DND-41 (cell line): ENCODE data around the gene EGFL6.

Experiments
- ATAC-seq: fragments of 200-7000 bp; cut with Tn5 transposase; 3 replicates; pipeline ENCODE4 v1.9.1; 2021; ENCODE audit warnings: low read depth; ENCODE audit not compliant: insufficient read depth
- DNase-seq: peaks from one replicate; pipeline ENCODE4 v3.0.0-alpha.2; 2020
- H2AFZ ChIP-seq: 2 replicates; pipeline ENCODE4 v1.6.0; 2012; ENCODE audit warnings: low read depth, low read length
- H3K27ac ChIP-seq: 2 replicates; pipeline ENCODE4 v1.5.1; 2012; ENCODE audit warnings: low read length, inconsistent platforms
- H3K27me3 ChIP-seq: fragments of 200-600 bp; sonication (generic); 2 replicates; pipeline ENCODE4 v1.6.0; 2012; ENCODE audit warnings: low read length, mild to moderate bottlenecking, inconsistent platforms; ENCODE audit not compliant: insufficient read depth, poor library complexity
- H3K36me3 ChIP-seq: 2 replicates; pipeline ENCODE4 v1.5.1; 2012; ENCODE audit warnings: low read length, inconsistent platforms; ENCODE audit not compliant: insufficient read depth
- H3K4me1 ChIP-seq: 2 replicates; pipeline ENCODE4 v1.5.1; 2012; ENCODE audit warnings: mild to moderate bottlenecking, low read length; ENCODE audit not compliant: insufficient read depth
- H3K4me2 ChIP-seq: 2 replicates; pipeline ENCODE4 v1.6.0; 2012; ENCODE audit warnings: mild to moderate bottlenecking, moderate library complexity, low read length, inconsistent platforms; ENCODE audit not compliant: insufficient read depth
- H3K4me3 ChIP-seq, 2 experiments: fragments of 200-600 bp in 1 of 2; shearing (Covaris generic) in 1 of 2; 2 replicates each; pipeline ENCODE4 v1.5.1; 2012 to 2016; ENCODE audit warnings: inconsistent platforms in 2 of 2, low read length in 2 of 2, mild to moderate bottlenecking in 2 of 2, low read depth in 1 of 2, moderate library complexity in 1 of 2
- H3K79me2 ChIP-seq: 2 replicates; pipeline ENCODE4 v1.6.0; 2012; ENCODE audit warnings: low read length, inconsistent platforms; ENCODE audit not compliant: insufficient read depth
- H3K9ac ChIP-seq: 2 replicates; pipeline ENCODE4 v1.6.0; 2012; ENCODE audit warnings: low read depth, mild to moderate bottlenecking, inconsistent platforms, low read length, moderate library complexity
- H3K9me3 ChIP-seq: 2 replicates; pipeline ENCODE4 v1.5.1; 2012; ENCODE audit warnings: low read length, moderate library complexity, mild to moderate bottlenecking, inconsistent platforms; ENCODE audit not compliant: insufficient read depth, severe bottlenecking
- H4K20me1 ChIP-seq: 2 replicates; pipeline ENCODE4 v1.6.0; 2012; ENCODE audit warnings: low read length; ENCODE audit not compliant: insufficient read depth
- EZH2 ChIP-seq: IDR thresholded peaks from 3 replicates; pipeline ENCODE4 v1.6.1; 2012; ENCODE audit warnings: borderline replicate concordance, low read depth, mild to moderate bottlenecking, moderate library complexity, low read length, inconsistent platforms; ENCODE audit not compliant: severe bottlenecking
- TF ChIP-seq, protein P1 (sequence below): IDR thresholded peaks from 2 replicates; pipeline ENCODE4 v1.5.1; 2012; ENCODE audit warnings: borderline replicate concordance, low read length, moderate library complexity, mild to moderate bottlenecking; ENCODE audit not compliant: poor library complexity, severe bottlenecking; ENCODE audit errors: extremely low read depth

The EGFL6 gene

DNA sequence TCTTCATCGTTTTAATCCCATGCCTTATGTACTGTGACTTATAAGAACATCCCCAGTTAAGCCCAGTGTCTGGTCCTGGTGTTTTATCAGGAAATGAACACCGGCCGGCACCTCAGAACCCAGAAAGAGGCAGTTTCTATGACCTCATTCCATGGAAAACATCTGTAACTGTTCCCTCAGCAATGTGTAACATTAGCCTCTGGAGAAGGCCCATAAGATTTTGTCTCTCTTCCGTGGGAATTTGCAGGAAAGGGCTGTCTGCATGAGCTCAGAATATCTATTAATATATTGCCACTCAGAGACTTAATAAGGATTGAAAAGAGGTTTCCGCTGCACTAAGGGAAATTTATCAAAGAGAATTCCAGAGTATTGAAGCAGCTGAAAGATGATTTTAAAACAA, 80.4 kb downstream of the EGFL6 start:
- peaks cover 11% of the 10 kb centered on the region for H3K79me2 ChIP-seq
- H2AFZ ChIP-seq, result no peak overlapping the region
- ATAC-seq, result no peak
- TF ChIP-seq EZH2, result no peak
- TF ChIP-seq, protein P1, sequence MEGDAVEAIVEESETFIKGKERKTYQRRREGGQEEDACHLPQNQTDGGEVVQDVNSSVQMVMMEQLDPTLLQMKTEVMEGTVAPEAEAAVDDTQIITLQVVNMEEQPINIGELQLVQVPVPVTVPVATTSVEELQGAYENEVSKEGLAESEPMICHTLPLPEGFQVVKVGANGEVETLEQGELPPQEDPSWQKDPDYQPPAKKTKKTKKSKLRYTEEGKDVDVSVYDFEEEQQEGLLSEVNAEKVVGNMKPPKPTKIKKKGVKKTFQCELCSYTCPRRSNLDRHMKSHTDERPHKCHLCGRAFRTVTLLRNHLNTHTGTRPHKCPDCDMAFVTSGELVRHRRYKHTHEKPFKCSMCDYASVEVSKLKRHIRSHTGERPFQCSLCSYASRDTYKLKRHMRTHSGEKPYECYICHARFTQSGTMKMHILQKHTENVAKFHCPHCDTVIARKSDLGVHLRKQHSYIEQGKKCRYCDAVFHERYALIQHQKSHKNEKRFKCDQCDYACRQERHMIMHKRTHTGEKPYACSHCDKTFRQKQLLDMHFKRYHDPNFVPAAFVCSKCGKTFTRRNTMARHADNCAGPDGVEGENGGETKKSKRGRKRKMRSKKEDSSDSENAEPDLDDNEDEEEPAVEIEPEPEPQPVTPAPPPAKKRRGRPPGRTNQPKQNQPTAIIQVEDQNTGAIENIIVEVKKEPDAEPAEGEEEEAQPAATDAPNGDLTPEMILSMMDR, result no peak
- no peaks in the 10 kb centered on the region for H3K36me3 ChIP-seq
- H3K4me2 ChIP-seq, result no peak overlapping the region
- no peaks in the 10 kb centered on the region for H3K9me3 ChIP-seq
- no peak overlapping the region for H3K27ac ChIP-seq
- H3K9ac ChIP-seq, result no peak overlapping the region
- H3K4me1 ChIP-seq, result peaks cover 18% of the 10 kb centered on the region
- no peak overlapping the region for H3K4me3 ChIP-seq
- H3K27me3 ChIP-seq, result no peaks in the 10 kb centered on the region
- H4K20me1 ChIP-seq, result no peaks in the 10 kb centered on the region
- DNase-seq, result no peak

- Histone ChIP-seq H3K79me2 (peaks cover 15% of the 10 kb centered on the region), H3K36me3 (no peaks in the 10 kb centered on the region), H3K9me3 (no peaks in the 10 kb centered on the region), H4K20me1 (no peaks in the 10 kb centered on the region), H3K4me2 (no peak overlapping the region), H3K27ac (no peak overlapping the region), H3K4me3 (no peak overlapping the region), H3K27me3 (no peaks in the 10 kb centered on the region), H3K9ac (no peak overlapping the region), H3K4me1 (peaks cover 20% of the 10 kb centered on the region), H2AFZ (no peak overlapping the region)
- no peak for TF ChIP-seq EZH2
- TF ChIP-seq, protein P1, result no peak
- ATAC-seq (no peak), DNase-seq (no peak)
Observed at GRCh38 chrX:13650318-13650717, 80.9 kb downstream of the EGFL6 start.

DNA sequence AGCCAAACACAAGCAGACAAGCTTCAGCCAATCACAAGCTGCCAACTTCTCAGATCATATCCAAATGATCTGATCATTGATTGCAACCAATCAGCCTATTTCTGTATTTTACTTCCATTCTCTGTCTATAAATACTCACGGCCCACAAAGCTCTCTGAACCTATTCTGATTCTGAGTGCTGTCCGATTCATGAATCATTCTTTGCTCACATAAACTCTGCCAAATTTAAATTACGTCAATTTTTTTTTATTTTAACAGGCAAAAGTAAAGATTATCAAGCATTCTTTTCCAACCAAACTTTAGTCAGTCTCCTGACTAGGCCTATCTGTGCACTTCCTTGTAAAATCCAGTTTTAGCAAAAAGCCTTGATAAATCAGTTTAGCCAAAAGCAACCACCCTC, 81.7 kb downstream of the EGFL6 start:
- Histone ChIP-seq H2AFZ (no peak overlapping the region), H3K4me3 (no peak overlapping the region), H3K9me3 (no peaks in the 10 kb centered on the region), H3K4me1 (peaks cover 22% of the 10 kb centered on the region), H4K20me1 (no peaks in the 10 kb centered on the region), H3K27ac (no peak overlapping the region), H3K4me2 (no peak overlapping the region), H3K36me3 (no peaks in the 10 kb centered on the region; the same call in 1 of the 2 replicates), H3K9ac (no peak overlapping the region), H3K27me3 (no peaks in the 10 kb centered on the region), H3K79me2 (peaks cover 19% of the 10 kb centered on the region)
- DNase-seq, result no peak
- TF ChIP-seq, protein P1, result no peak
- no peak for TF ChIP-seq EZH2
- no peak for ATAC-seq

GRCh38 chrX:13652287-13652793, 82.9 kb downstream of the EGFL6 start:
- Histone ChIP-seq H3K9me3 (no peaks in the 10 kb centered on the region), H3K36me3 (no peaks in the 10 kb centered on the region; the same call in 1 of the 2 replicates), H3K4me1 (peaks cover 22% of the 10 kb centered on the region), H3K4me2 (peak overlapping the region; percentile 92), H2AFZ (peak overlapping the region; percentile 78), H3K27me3 (no peaks in the 10 kb centered on the region), H3K79me2 (peaks cover 19% of the 10 kb centered on the region), H4K20me1 (no peaks in the 10 kb centered on the region), H3K27ac (peak overlapping the region; percentile 85), H3K9ac (peak overlapping the region; percentile 62), H3K4me3 (peak overlapping the region; percentile 27 to 61; a peak in 3 of 4 replicates)
- ATAC-seq (no peak), DNase-seq (no peak)
- TF ChIP-seq, protein P1, result no peak
- TF ChIP-seq EZH2, result no peak
